IMR-90 (cell line): ENCODE data around the gene CD180. TPM values are rescaled to one million over a fixed set of nuclear protein-coding genes. Genes with fewer than 3 reads are reported as not detected.

Experiments used
- ATAC-seq: fragments of 200-7000 bp; cut with Tn5 transposase; 2 replicates; pipeline ENCODE4 v1.9.1; 2020; ENCODE audit warnings: low read depth, mild to moderate bottlenecking, moderate library complexity
- BruUV-seq: library from RNA; stranded (reverse); fragments of 400-500 nt; replicated peaks from 2 replicates; lab custom pipeline; 2021; lab: Mats Ljungman, UMichigan
- CTCF ChIA-PET: fragments of 300-600 bp; formaldehyde crosslinking; extraction: SDS; loops from one replicate; lab custom pipeline; 2021; ENCODE audit warnings: antibody characterized with exemption; lab: Yijun Ruan, JAX
- POLR2A ChIA-PET: fragments of 300-600 bp; sonication (Branson Sonifier 250); formaldehyde crosslinking; loops from one replicate; lab custom pipeline; 2022; ENCODE audit warnings: antibody characterized with exemption; ENCODE audit not compliant: unreplicated experiment; lab: Charles Lee
- DNase-seq: peaks from one replicate; pipeline ENCODE4 v3.0.0; 2013
- H2AFZ ChIP-seq: replicated peaks from 2 replicates; pipeline ENCODE3; 2013; ENCODE audit warnings: low read length, mild to moderate bottlenecking; ENCODE audit not compliant: poor library complexity
- H2AK5ac ChIP-seq: 2 replicates; pipeline ENCODE4 v1.6.1; 2013; ENCODE audit warnings: low read depth, low read length, inconsistent platforms
- H2AK9ac ChIP-seq: replicated peaks from 2 replicates; pipeline ENCODE3; 2013; ENCODE audit warnings: mild to moderate bottlenecking, low read depth, low read length, moderate library complexity; ENCODE audit not compliant: poor library complexity
- H2BK120ac ChIP-seq: 2 replicates; pipeline ENCODE4 v1.6.1; 2013; ENCODE audit warnings: low read depth, low read length, inconsistent platforms
- H2BK15ac ChIP-seq: 3 replicates; pipeline ENCODE4 v1.6.1; 2013; ENCODE audit warnings: low read depth, low read length, inconsistent platforms
- H2BK20ac ChIP-seq: 2 replicates; pipeline ENCODE4 v1.6.1; 2013; ENCODE audit warnings: low read depth, mild to moderate bottlenecking, inconsistent platforms, low read length, moderate library complexity
- H2BK5ac ChIP-seq: 2 replicates; pipeline ENCODE4 v1.6.1; 2013; ENCODE audit warnings: mild to moderate bottlenecking, low read depth, low read length, inconsistent platforms; ENCODE audit not compliant: poor library complexity, severe bottlenecking
- H3K14ac ChIP-seq: replicated peaks from 2 replicates; pipeline ENCODE4 v1.6.1; 2013; ENCODE audit warnings: low read depth, low read length, inconsistent platforms
- H3K18ac ChIP-seq: 2 replicates; pipeline ENCODE4 v1.6.1; 2013; ENCODE audit warnings: low read depth, low read length, control low read depth
- H3K23ac ChIP-seq: 2 replicates; pipeline ENCODE4 v1.6.1; 2013; ENCODE audit warnings: low read depth, low read length, inconsistent platforms
- H3K27ac ChIP-seq: 2 replicates; pipeline ENCODE4 v1.5.1; 2013; ENCODE audit warnings: mild to moderate bottlenecking, control low read depth, low read length; ENCODE audit not compliant: insufficient read depth
- H3K27me3 ChIP-seq: 2 replicates; pipeline ENCODE4 v1.6.1; 2013; ENCODE audit warnings: low read length; ENCODE audit not compliant: control insufficient read depth, insufficient read depth
- H3K36me3 ChIP-seq: 2 replicates; pipeline ENCODE4 v1.6.1; 2013; ENCODE audit warnings: low read length, mixed read lengths; ENCODE audit not compliant: control insufficient read depth, insufficient read depth
- H3K4ac ChIP-seq: 2 replicates; pipeline ENCODE4 v1.6.1; 2013; ENCODE audit warnings: low read depth, low read length, inconsistent platforms
- H3K4me1 ChIP-seq: 2 replicates; pipeline ENCODE4 v1.6.1; 2013; ENCODE audit warnings: low read length, mixed read lengths; ENCODE audit not compliant: control insufficient read depth, insufficient read depth
- H3K4me2 ChIP-seq: 2 replicates; pipeline ENCODE4 v1.6.1; 2013; ENCODE audit warnings: low read depth, mild to moderate bottlenecking, control low read depth, low read length, moderate library complexity
- H3K4me3 ChIP-seq: 2 replicates; pipeline ENCODE4 v1.5.1; 2013; ENCODE audit warnings: low read depth, mild to moderate bottlenecking, control low read depth, low read length, moderate library complexity; ENCODE audit not compliant: insufficient read depth
- H3K56ac ChIP-seq: 2 replicates; pipeline ENCODE4 v1.6.1; 2013; ENCODE audit warnings: low read length, inconsistent platforms; ENCODE audit not compliant: insufficient read depth; ENCODE audit errors: extremely low read depth
- H3K79me1 ChIP-seq, 2 experiments: 2 replicates each; pipeline ENCODE4 v1.6.1; 2013; ENCODE audit warnings: low read length in 2 of 2, inconsistent platforms in 1 of 2, low read depth in 1 of 2
- H3K9ac ChIP-seq: 2 replicates; pipeline ENCODE4 v1.6.1; 2013; ENCODE audit warnings: low read depth, low read length, control low read depth
- H3K9me1 ChIP-seq: 2 replicates; pipeline ENCODE4 v1.6.1; 2013; ENCODE audit warnings: low read length, inconsistent platforms; ENCODE audit not compliant: insufficient read depth
- H3K9me3 ChIP-seq: 2 replicates; pipeline ENCODE4 v1.6.1; 2013; ENCODE audit warnings: low read length; ENCODE audit not compliant: control insufficient read depth, insufficient read depth
- H4K20me1 ChIP-seq: 2 replicates; pipeline ENCODE4 v1.6.1; 2013; ENCODE audit warnings: low read length, inconsistent platforms; ENCODE audit not compliant: insufficient read depth
- H4K5ac ChIP-seq: 2 replicates; pipeline ENCODE4 v1.6.1; 2013; ENCODE audit warnings: mild to moderate bottlenecking, low read depth, low read length, control low read depth
- H4K8ac ChIP-seq, 2 experiments: 2 replicates each; pipeline ENCODE4 v1.6.1; 2013; ENCODE audit warnings: low read depth in 2 of 2, low read length in 2 of 2, control low read depth in 1 of 2, inconsistent platforms in 1 of 2
- H4K91ac ChIP-seq: 2 replicates; pipeline ENCODE4 v1.6.1; 2013; ENCODE audit warnings: low read depth, low read length, inconsistent platforms; ENCODE audit not compliant: insufficient read depth
- BHLHE40 ChIP-seq: fragments of 150-350 bp; IDR thresholded peaks from 2 replicates; pipeline ENCODE4 v1.6.1; 2016; ENCODE audit warnings: mild to moderate bottlenecking, low read depth, low read length
- CEBPB ChIP-seq: IDR thresholded peaks from 2 replicates; pipeline ENCODE4 v1.6.1; 2012; ENCODE audit warnings: low read depth, low read length, improper control_type of control experiment
- CHD1 ChIP-seq: IDR thresholded peaks from 2 replicates; pipeline ENCODE4 v1.6.1; 2012; ENCODE audit warnings: low read depth, low read length, improper control_type of control experiment
- FOS ChIP-seq: fragments of 150-350 bp; IDR thresholded peaks from 2 replicates; pipeline ENCODE4 v1.6.1; 2016; ENCODE audit warnings: low read depth, low read length
- MAFK ChIP-seq: IDR thresholded peaks from 2 replicates; pipeline ENCODE4 v1.6.1; 2012; ENCODE audit warnings: low read depth, low read length, improper control_type of control experiment
- MAZ ChIP-seq: IDR thresholded peaks from 2 replicates; pipeline ENCODE4 v1.6.1; 2012; ENCODE audit warnings: low read depth, mild to moderate bottlenecking, low read length, improper control_type of control experiment, moderate library complexity, borderline replicate concordance
- MXI1 ChIP-seq: IDR thresholded peaks from 2 replicates; pipeline ENCODE4 v1.6.1; 2012; ENCODE audit warnings: low read depth, mild to moderate bottlenecking, low read length, moderate library complexity, borderline replicate concordance
- NFE2L2 ChIP-seq: fragments of 150-350 bp; IDR thresholded peaks from 2 replicates; pipeline ENCODE4 v1.6.1; 2016; ENCODE audit warnings: low read depth, mild to moderate bottlenecking, low read length
- POLR2A ChIP-seq: IDR thresholded peaks from 2 replicates; pipeline ENCODE4 v1.6.1; 2012; ENCODE audit warnings: mild to moderate bottlenecking, low read depth, low read length
- RAD21 ChIP-seq: IDR thresholded peaks from 2 replicates; pipeline ENCODE4 v1.6.1; 2012; ENCODE audit warnings: low read length, improper control_type of control experiment
- RCOR1 ChIP-seq: IDR thresholded peaks from 2 replicates; pipeline ENCODE4 v1.6.1; 2012; ENCODE audit warnings: mild to moderate bottlenecking, low read length, improper control_type of control experiment; ENCODE audit not compliant: insufficient replicate concordance
- RFX5 ChIP-seq: IDR thresholded peaks from 2 replicates; pipeline ENCODE4 v1.8.0; 2012; ENCODE audit warnings: low read depth, mild to moderate bottlenecking, low read length, moderate library complexity
- SMC3 ChIP-seq: fragments of 150-350 bp; IDR thresholded peaks from 2 replicates; pipeline ENCODE4 v1.6.1; 2016; ENCODE audit warnings: low read depth, mild to moderate bottlenecking, antibody characterized with exemption, low read length, moderate library complexity
- WGBS, 2 experiments: methylation state at CpG; one replicate each; pipeline versions ENCODE4 v1.1.5 to v1.1.7; 2013; ENCODE audit warnings: missing lambda C conversion rate in 2 of 2; ENCODE audit not compliant: insufficient read length in 1 of 2; ENCODE audit errors: extremely low coverage in 2 of 2; 5-methylcytosine and 5-hydroxymethylcytosine counted together
- dilution Hi-C: fragments of 300-500 bp; cut with HindIII; formaldehyde crosslinking; loops from one replicate; pipeline ENCODE4 v1.14.3; 2018; ENCODE audit warnings: low sequenced_read_pairs; ENCODE audit not compliant: unreplicated experiment
- in situ Hi-C: fragments of 300-500 bp; cut with MboI; formaldehyde crosslinking; loops from 3 replicates; pipeline ENCODE4 v1.14.3; 2019; ENCODE audit warnings: low sequenced_read_pairs, inconsistent platforms, mixed read lengths
- intact Hi-C: fragments of 100-400 bp; cut with micrococcal nuclease; formaldehyde crosslinking; loops from 2 replicates; pipeline ENCODE4 v1.10.0; 2022
- polyA plus RNA-seq, 3 experiments: library from polyadenylated mRNA; depleted of rRNA; stranded (reverse); fragments of >200 nt; gene quantifications; 2 replicates each; pipeline ENCODE4 v1.2.3, GENCODE V29; 2012; ENCODE audit warnings: low replicate concordance in 1 of 3
- total RNA-seq: library from RNA; depleted of rRNA; stranded (reverse); fragments of >200 nt; gene quantifications from 2 replicates; pipeline ENCODE4 v1.2.3, GENCODE V29; 2012
- TF ChIP-seq, protein P1 (sequence below): fragments of 150-350 bp; IDR thresholded peaks from 2 replicates; pipeline ENCODE4 v1.6.1; 2017; ENCODE audit warnings: mild to moderate bottlenecking, antibody characterized with exemption, low read length, low read depth
- TF ChIP-seq, protein P2 (sequence below): fragments of 150-350 bp; IDR thresholded peaks from 2 replicates; pipeline ENCODE4 v1.6.1; 2016; ENCODE audit warnings: low read depth, mild to moderate bottlenecking, low read length, moderate library complexity, borderline replicate concordance
- TF ChIP-seq, protein P3 (sequence below): conservative IDR thresholded peaks from 2 replicates; pipeline ENCODE4 v1.5.1; 2012; ENCODE audit warnings: mild to moderate bottlenecking, low read depth, low read length, improper control_type of control experiment

CD180 gene
- total and polyA plus RNA-seq, 2 of the 4 experiments (the other 2 are of a cell fraction), result not detected

DNA sequence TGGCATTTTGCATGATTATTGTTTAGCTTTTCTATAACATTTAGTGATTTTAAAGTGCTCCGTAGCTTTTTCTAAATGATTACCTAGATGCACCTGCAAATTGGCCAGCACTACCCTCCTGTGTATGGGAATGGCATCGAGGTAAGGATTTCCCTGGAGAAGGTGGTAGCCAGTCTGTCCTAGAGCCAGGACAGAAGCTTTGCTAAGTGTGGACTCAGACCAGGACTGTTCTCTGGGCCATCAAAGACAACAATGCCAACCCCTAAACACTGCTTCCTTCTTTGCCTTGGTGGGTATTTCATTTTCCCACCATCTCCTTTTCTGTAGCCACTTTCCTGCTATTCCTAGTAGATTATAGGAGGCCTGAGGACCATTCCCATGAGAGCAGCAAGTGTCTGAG is 53.0 kb downstream of the CD180 start:
- peaks cover 8% of the 10 kb centered on the region for H3K9me1 ChIP-seq
- H3K4me2 ChIP-seq, result no peak overlapping the region
- dilution Hi-C loops (no loop called here), in situ Hi-C loops (no loop called here), intact Hi-C loops (no loop called here)
- H3K4ac ChIP-seq, result no peak overlapping the region
- no peak overlapping the region for H3K27ac ChIP-seq
- DNase-seq (no peak), ATAC-seq (no peak)
- no peak overlapping the region for H4K91ac ChIP-seq
- ChIA-PET CTCF (no interaction called here), POLR2A (no interaction called here)
- H3K18ac ChIP-seq, result no peak overlapping the region
- no peak overlapping the region for H3K56ac ChIP-seq
- peaks cover 2% of the 10 kb centered on the region; the same call in 1 of the 2 replicates for H3K4me1 ChIP-seq
- no peak overlapping the region for H2BK20ac ChIP-seq
- H3K9me3 ChIP-seq, result no peaks in the 10 kb centered on the region
- no peak overlapping the region for H3K9ac ChIP-seq
- no peak overlapping the region for H2BK120ac ChIP-seq
- no peak overlapping the region for H3K4me3 ChIP-seq
- TF ChIP-seq, protein P1, sequence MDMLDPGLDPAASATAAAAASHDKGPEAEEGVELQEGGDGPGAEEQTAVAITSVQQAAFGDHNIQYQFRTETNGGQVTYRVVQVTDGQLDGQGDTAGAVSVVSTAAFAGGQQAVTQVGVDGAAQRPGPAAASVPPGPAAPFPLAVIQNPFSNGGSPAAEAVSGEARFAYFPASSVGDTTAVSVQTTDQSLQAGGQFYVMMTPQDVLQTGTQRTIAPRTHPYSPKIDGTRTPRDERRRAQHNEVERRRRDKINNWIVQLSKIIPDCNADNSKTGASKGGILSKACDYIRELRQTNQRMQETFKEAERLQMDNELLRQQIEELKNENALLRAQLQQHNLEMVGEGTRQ, result no peak
- TF ChIP-seq SMC3 (no peak), FOS (no peak), RCOR1 (no peak), MXI1 (no peak), NFE2L2 (no peak), RFX5 (no peak), CEBPB (no peak), RAD21 (no peak), BHLHE40 (no peak), CHD1 (no peak), MAZ (no peak), MAFK (no peak), POLR2A (no peak)
- TF ChIP-seq, protein P2, sequence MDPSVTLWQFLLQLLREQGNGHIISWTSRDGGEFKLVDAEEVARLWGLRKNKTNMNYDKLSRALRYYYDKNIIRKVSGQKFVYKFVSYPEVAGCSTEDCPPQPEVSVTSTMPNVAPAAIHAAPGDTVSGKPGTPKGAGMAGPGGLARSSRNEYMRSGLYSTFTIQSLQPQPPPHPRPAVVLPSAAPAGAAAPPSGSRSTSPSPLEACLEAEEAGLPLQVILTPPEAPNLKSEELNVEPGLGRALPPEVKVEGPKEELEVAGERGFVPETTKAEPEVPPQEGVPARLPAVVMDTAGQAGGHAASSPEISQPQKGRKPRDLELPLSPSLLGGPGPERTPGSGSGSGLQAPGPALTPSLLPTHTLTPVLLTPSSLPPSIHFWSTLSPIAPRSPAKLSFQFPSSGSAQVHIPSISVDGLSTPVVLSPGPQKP, result no peak
- TF ChIP-seq, protein P3, sequence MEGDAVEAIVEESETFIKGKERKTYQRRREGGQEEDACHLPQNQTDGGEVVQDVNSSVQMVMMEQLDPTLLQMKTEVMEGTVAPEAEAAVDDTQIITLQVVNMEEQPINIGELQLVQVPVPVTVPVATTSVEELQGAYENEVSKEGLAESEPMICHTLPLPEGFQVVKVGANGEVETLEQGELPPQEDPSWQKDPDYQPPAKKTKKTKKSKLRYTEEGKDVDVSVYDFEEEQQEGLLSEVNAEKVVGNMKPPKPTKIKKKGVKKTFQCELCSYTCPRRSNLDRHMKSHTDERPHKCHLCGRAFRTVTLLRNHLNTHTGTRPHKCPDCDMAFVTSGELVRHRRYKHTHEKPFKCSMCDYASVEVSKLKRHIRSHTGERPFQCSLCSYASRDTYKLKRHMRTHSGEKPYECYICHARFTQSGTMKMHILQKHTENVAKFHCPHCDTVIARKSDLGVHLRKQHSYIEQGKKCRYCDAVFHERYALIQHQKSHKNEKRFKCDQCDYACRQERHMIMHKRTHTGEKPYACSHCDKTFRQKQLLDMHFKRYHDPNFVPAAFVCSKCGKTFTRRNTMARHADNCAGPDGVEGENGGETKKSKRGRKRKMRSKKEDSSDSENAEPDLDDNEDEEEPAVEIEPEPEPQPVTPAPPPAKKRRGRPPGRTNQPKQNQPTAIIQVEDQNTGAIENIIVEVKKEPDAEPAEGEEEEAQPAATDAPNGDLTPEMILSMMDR, result no peak
- no peak overlapping the region for H2AK5ac ChIP-seq
- H4K5ac ChIP-seq, result no peak overlapping the region
- H3K27me3 ChIP-seq, result no peaks in the 10 kb centered on the region
- no peaks in the 10 kb centered on the region for H3K79me1 ChIP-seq
- H4K8ac ChIP-seq, result no peak overlapping the region
- H4K20me1 ChIP-seq, result no peaks in the 10 kb centered on the region
- H3K23ac ChIP-seq, result no peak overlapping the region
- no peak overlapping the region for H3K14ac ChIP-seq
- no peak overlapping the region for H2BK15ac ChIP-seq
- WGBS, 2 experiments, result no CpG with 5 or more reads among the region's 2 CpGs
- H2BK5ac ChIP-seq, result no peak overlapping the region
- peaks cover 16% of the 10 kb centered on the region for H3K36me3 ChIP-seq
- no peak overlapping the region for H2AK9ac ChIP-seq
- no peak overlapping the region for H2AFZ ChIP-seq
- no TSS peak for BruUV-seq
